Endothelial cell of umbilical vein (primary cell): ENCODE measurements around the gene ASZ1.

Experiments used
- CTCF ChIP-seq, 2 donors: IDR thresholded peaks; 1 replicate in 1 of 2; 2 replicates in 1 of 2; pipeline ENCODE4 v1.5.1; 2011; ENCODE audit warnings: low read length in 2 of 2, mild to moderate bottlenecking in 2 of 2, moderate library complexity in 2 of 2, control low read depth in 1 of 2, inconsistent platforms in 1 of 2, low read depth in 1 of 2; ENCODE audit not compliant: insufficient read depth in 1 of 2; ENCODE audit errors: extremely low read depth in 1 of 2
- EZH2 ChIP-seq: IDR thresholded peaks from 2 replicates; pipeline ENCODE4 v1.6.1; 2012; ENCODE audit warnings: borderline replicate concordance, low read depth, mild to moderate bottlenecking, moderate library complexity, low read length, inconsistent platforms; ENCODE audit not compliant: severe bottlenecking

- TF ChIP-seq CTCF (IDR thresholded peaks at IDR 0.05; ENCODE audit: extremely low read depth in 1 of 2, insufficient read depth in 1 of 2, low read depth in 1 of 2, low read length in 2 of 2) (no peak), EZH2 (no peak)
Observed at GRCh38 chr7:117346161-117346560, 81.1 kb downstream of the ASZ1 start.
